Activated naive CD8-positive, alpha-beta T cell treated with anti-CD3 and anti-CD28 coated beads, Interleukin-2, amount 10 ng/mL, durations not matched to agents 7 days and 5 days (primary cell): Measurements from ENCODE around the gene SUSD3. TPM values are rescaled to one million over a fixed set of nuclear protein-coding genes. Genes with fewer than 3 reads are reported as not detected.

Experiments used
- ATAC-seq: fragments of 150-1000 bp; cut with Tn5 transposase; one replicate; pipeline ENCODE4 v1.10.0; 2021; ENCODE audit warnings: low read depth, moderate library complexity
- POLR2A ChIA-PET: fragments of 350-600 bp; sonication (Branson Sonifier 250); formaldehyde crosslinking; loops from one replicate; lab custom pipeline; 2021; ENCODE audit warnings: antibody characterized with exemption; lab: Charles Lee
- DNase-seq: peaks from one replicate; pipeline ENCODE4 v3.0.0; 2021
- H3K27ac Mint-ChIP-seq: one replicate; pipeline ENCODE4 v1.8.0; 2022; ENCODE audit warnings: mild to moderate bottlenecking, mixed read lengths
- H3K27me3 Mint-ChIP-seq: one replicate; pipeline ENCODE4 v1.8.0; 2022; ENCODE audit warnings: mild to moderate bottlenecking, moderate library complexity, mixed read lengths
- H3K36me3 Mint-ChIP-seq: one replicate; pipeline ENCODE4 v1.8.0; 2021; ENCODE audit warnings: mild to moderate bottlenecking, mixed read lengths
- H3K4me1 Mint-ChIP-seq: one replicate; pipeline ENCODE4 v1.8.0; 2021; ENCODE audit warnings: mixed read lengths
- H3K4me3 Mint-ChIP-seq: one replicate; pipeline ENCODE4 v1.8.0; 2022; ENCODE audit warnings: mild to moderate bottlenecking, moderate library complexity, mixed read lengths
- H3K9me3 Mint-ChIP-seq: one replicate; pipeline ENCODE4 v1.8.0; 2021; ENCODE audit warnings: mixed read lengths
- total RNA-seq, 2 experiments: library from RNA; stranded (reverse); gene quantifications; one replicate each; pipeline ENCODE4 v1.2.3, GENCODE V29; 2021

SUSD3 gene
- total RNA-seq, 2 experiments from 2014 or later: 68.0 to 70.4 TPM

GRCh38 chr9:93059715-93060578 is 1.4 kb downstream of the SUSD3 start:
- no peak for ATAC-seq
- DNase-seq: peak; percentile 56
- H3K27me3 Mint-ChIP-seq: no peaks in the 10 kb centered on the region
- no peaks in the 10 kb centered on the region for H3K9me3 Mint-ChIP-seq
- POLR2A ChIA-PET: interaction anchor here (0.6 to 3.2 kb wide), 21 partner anchors 9 to 103 kb away, joined by 3 to 39 read pairs (median 3); partner anchors contain the start of genes CARD19 and NINJ1
- H3K36me3 Mint-ChIP-seq: peaks cover 7% of the 10 kb centered on the region
- H3K27ac Mint-ChIP-seq: peak overlapping the region; percentile 93
- H3K4me3 Mint-ChIP-seq: peak overlapping the region; percentile 95
- peaks cover 51% of the 10 kb centered on the region for H3K4me1 Mint-ChIP-seq

DNA sequence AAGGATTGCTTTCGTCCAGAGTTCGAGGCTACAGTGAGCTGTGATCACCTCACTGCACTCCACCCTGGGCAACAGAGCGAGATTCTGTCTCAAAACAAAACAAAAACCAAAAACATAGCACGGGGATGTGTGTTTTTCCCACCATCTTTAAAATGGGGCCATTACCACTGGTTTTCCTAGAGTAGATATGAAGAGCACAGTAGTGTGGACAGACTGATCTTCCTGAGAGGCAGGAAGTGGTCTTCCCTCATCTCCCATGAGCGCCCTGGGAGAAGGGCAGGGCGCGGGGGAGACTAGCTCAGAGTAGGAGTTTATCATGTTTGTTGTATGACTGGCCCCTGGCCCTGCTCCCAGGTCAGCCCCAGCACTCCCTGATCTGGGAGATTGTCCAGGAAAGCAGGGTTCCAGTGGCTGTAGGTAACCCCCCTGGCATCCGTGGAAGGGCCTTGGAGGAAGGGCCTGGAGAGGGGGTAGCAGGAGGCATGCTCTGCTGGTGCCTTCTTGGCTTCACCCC is 2.3 kb downstream of the SUSD3 start:
- H3K4me1 Mint-ChIP-seq: peaks cover 54% of the 10 kb centered on the region
- H3K36me3 Mint-ChIP-seq: peaks cover 12% of the 10 kb centered on the region
- ATAC-seq: no peak
- peak overlapping the region; percentile 93 for H3K27ac Mint-ChIP-seq
- POLR2A ChIA-PET: interaction anchor here (0.9 to 3.2 kb wide), 12 partner anchors 11 to 104 kb away, joined by 3 to 39 read pairs (median 4); partner anchors contain the start of genes CARD19 and NINJ1
- H3K4me3 Mint-ChIP-seq: peak overlapping the region; percentile 95
- H3K9me3 Mint-ChIP-seq: no peaks in the 10 kb centered on the region
- DNase-seq: no peak
- H3K27me3 Mint-ChIP-seq: no peaks in the 10 kb centered on the region

GRCh38 chr9:93061260-93061751 is 2.8 kb downstream of the SUSD3 start:
- Mint-ChIP-seq H3K27ac (peak overlapping the region; percentile 93), H3K4me1 (peaks cover 54% of the 10 kb centered on the region), H3K27me3 (no peaks in the 10 kb centered on the region), H3K36me3 (peaks cover 16% of the 10 kb centered on the region), H3K9me3 (no peaks in the 10 kb centered on the region), H3K4me3 (peak overlapping the region; percentile 95)
- POLR2A ChIA-PET: interaction anchor here (1.0 to 3.2 kb wide), 6 partner anchors 22 to 104 kb away, joined by 3 to 39 read pairs (median 4); partner anchors contain the start of gene CARD19
- ATAC-seq (no peak), DNase-seq (no peak)

GRCh38 chr9:93061791-93062763 is 3.6 kb downstream of the SUSD3 start:
- peaks cover 21% of the 10 kb centered on the region for H3K36me3 Mint-ChIP-seq
- no peaks in the 10 kb centered on the region for H3K9me3 Mint-ChIP-seq

DNA sequence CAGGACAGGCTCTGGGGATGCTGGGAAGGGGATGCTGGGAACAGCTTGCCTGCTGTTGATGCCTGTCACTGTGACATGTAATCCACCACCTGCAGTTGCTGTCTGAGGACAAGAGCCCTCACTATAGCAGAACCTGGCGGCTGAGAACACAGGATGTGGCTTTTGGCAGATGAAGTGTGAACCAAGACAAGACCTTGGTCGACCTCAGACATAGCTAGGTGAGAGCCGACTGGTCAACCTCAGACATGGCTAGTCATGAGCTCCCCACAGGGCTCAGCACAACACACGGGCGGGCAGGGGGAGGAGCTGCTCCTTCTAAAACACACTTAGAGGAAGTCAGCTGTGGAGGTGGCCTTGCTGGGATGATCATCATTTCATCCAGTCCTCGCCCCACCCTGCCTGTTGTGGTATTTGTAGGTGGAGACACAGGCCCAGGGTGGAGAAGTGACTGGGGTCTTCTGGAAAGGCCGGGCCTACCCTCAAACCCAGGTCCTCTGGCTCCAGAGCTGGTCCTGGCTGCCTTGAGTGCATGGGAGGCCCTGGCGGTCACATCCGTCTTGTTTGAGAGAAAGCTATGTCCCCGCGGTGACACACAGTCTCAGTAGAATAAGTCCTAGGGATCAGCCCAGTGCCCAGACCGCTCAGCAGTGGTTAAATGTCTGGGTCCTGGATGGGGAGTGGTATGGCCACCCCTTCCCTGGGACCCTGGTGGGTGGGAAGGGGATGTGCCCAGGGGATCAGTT is 6.1 kb downstream of the SUSD3 start:
- DNase-seq (peak; percentile 82), ATAC-seq (peak; percentile 89)
- H3K36me3 Mint-ChIP-seq: peaks cover 37% of the 10 kb centered on the region
- POLR2A ChIA-PET: interaction anchor here (0.6 to 4.7 kb wide), 28 partner anchors 11 to 297 kb away, joined by 3 to 58 read pairs (median 4); partner anchors contain the start of genes CARD19 and NINJ1
- H3K4me1 Mint-ChIP-seq: peaks cover 61% of the 10 kb centered on the region
- peak overlapping the region; percentile 76 for H3K4me3 Mint-ChIP-seq
- H3K27ac Mint-ChIP-seq: peak overlapping the region; percentile 95
- H3K27me3 Mint-ChIP-seq: no peaks in the 10 kb centered on the region
- no peaks in the 10 kb centered on the region for H3K9me3 Mint-ChIP-seq

More at GRCh38 chr9:93061791-93062763, 3.6 kb downstream of the SUSD3 start:
- DNase-seq (no peak), ATAC-seq (no peak)
- peak overlapping the region; percentile 93 for H3K27ac Mint-ChIP-seq
- H3K27me3 Mint-ChIP-seq: no peaks in the 10 kb centered on the region
- H3K4me1 Mint-ChIP-seq: peaks cover 58% of the 10 kb centered on the region
- H3K4me3 Mint-ChIP-seq: peak overlapping the region; percentile 95
- POLR2A ChIA-PET: interaction anchor here (0.8 to 3.2 kb wide), 7 partner anchors 21 to 505 kb away, joined by 3 to 39 read pairs (median 3); partner anchors contain the start of gene CARD19

DNA sequence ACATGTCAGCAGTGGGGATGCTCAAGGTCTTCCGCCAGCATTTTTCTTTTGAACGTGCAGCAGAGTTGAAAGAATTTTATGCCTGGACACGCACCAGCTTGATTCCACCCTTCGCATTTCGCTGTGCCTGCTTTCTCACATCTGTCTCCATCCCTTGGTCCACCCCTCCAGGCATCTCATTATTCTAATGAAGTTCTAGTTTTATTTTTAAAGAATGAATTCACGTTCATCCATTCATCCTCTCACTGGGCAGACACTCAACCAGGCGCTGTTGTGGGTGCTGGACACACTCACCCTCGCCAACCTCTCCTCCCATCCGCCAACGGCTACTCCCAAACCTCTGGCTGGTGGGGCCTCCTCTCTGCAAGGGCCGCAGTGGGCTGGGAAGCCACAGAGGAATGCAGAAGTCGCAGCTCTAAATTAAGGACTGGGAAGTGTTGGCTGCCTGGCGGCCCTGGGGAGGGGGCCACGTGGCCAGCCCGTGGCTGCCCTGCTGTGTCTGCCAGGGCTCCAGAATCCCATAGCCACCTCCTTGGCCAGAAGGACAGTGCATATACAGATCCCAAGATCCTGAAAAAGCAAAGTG is 6.7 kb downstream of the SUSD3 start:
- H3K36me3 Mint-ChIP-seq: peaks cover 37% of the 10 kb centered on the region
- POLR2A ChIA-PET: interaction anchor here (0.6 to 4.7 kb wide), 24 partner anchors 10 to 298 kb away, joined by 3 to 58 read pairs (median 4); partner anchors contain the start of gene CARD19
- H3K4me3 Mint-ChIP-seq: peak overlapping the region; percentile 76
- ATAC-seq: no peak
- no peak for DNase-seq
- H3K9me3 Mint-ChIP-seq: no peaks in the 10 kb centered on the region
- H3K27me3 Mint-ChIP-seq: no peaks in the 10 kb centered on the region
- peak overlapping the region; percentile 95 for H3K27ac Mint-ChIP-seq
- peaks cover 58% of the 10 kb centered on the region for H3K4me1 Mint-ChIP-seq

DNA sequence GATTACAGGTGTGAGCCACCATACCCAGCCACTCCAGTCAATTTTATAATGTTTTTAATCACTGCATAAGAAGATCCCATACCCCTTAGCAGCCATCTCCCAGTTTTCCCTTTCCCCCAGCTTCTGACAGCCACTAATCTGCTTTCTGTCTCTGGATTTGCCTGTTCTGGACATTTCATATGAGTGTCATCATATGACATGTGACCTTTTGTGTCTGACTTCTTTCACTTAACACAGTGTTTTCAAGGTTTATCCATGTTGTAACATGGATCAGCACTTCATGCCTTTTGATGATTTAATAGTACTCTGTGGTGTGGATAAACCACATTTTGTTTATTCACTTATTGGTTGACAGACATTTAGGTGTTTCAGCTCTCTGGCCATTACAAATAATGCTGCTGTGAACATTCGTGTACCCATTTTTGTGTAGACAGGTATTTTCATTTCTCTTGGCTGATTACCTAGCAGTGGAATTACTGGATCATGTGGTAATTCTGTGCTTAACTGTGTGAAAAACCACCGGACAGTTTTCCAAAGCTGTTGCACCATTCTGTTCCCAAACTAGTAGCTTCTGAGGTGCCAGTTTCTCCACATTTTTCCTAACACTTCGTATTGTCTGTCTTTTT is 8.6 kb downstream of the SUSD3 start:
- DNase-seq (no peak), ATAC-seq (no peak)
- H3K4me3 Mint-ChIP-seq: no peak overlapping the region

GRCh38 chr9:93068956-93069355 is 10.5 kb downstream of the SUSD3 start:
- POLR2A ChIA-PET: no interaction called here
- H3K4me1 Mint-ChIP-seq: peaks cover 32% of the 10 kb centered on the region

More for the DNA sequence above, 8.6 kb downstream of the SUSD3 start:
- Mint-ChIP-seq H3K9me3 (no peaks in the 10 kb centered on the region), H3K27ac (peak overlapping the region; percentile 63), H3K4me1 (peaks cover 44% of the 10 kb centered on the region), H3K36me3 (peaks cover 45% of the 10 kb centered on the region), H3K27me3 (no peaks in the 10 kb centered on the region)
- POLR2A ChIA-PET: interaction anchor here (1.4 to 4.7 kb wide), 2 partner anchors 22 to 30 kb away, joined by 4 to 58 read pairs; partner anchors contain the start of gene CARD19

GRCh38 chr9:93071464-93071863 is 13.0 kb downstream of the SUSD3 start:
- POLR2A ChIA-PET: interaction anchor here (0.8 kb wide), 1 partner anchor 11 kb away, joined by 3 read pairs; no protein-coding TSS in a partner anchor
- H3K4me3 Mint-ChIP-seq: no peak overlapping the region
- ATAC-seq (no peak), DNase-seq (no peak)
- H3K27me3 Mint-ChIP-seq: no peaks in the 10 kb centered on the region
- peaks cover 39% of the 10 kb centered on the region for H3K36me3 Mint-ChIP-seq
- H3K27ac Mint-ChIP-seq: no peak overlapping the region
- peaks cover 21% of the 10 kb centered on the region for H3K4me1 Mint-ChIP-seq
- H3K9me3 Mint-ChIP-seq: no peaks in the 10 kb centered on the region

More at GRCh38 chr9:93068956-93069355, 10.5 kb downstream of the SUSD3 start:
- no peaks in the 10 kb centered on the region for H3K27me3 Mint-ChIP-seq
- DNase-seq: no peak
- ATAC-seq: no peak
- no peaks in the 10 kb centered on the region for H3K9me3 Mint-ChIP-seq
- no peak overlapping the region for H3K27ac Mint-ChIP-seq
- H3K36me3 Mint-ChIP-seq: peaks cover 46% of the 10 kb centered on the region
- no peak overlapping the region for H3K4me3 Mint-ChIP-seq

GRCh38 chr9:93072383-93072795 is 13.9 kb downstream of the SUSD3 start:
- no peak for ATAC-seq
- Mint-ChIP-seq H3K27ac (no peak overlapping the region), H3K9me3 (no peaks in the 10 kb centered on the region), H3K4me1 (peaks cover 16% of the 10 kb centered on the region), H3K4me3 (no peak overlapping the region), H3K36me3 (peaks cover 38% of the 10 kb centered on the region), H3K27me3 (no peaks in the 10 kb centered on the region)
- POLR2A ChIA-PET: no interaction called here
- no peak for DNase-seq
